ENCODE results near the gene TRMT5. TPM values are rescaled to one million over a fixed set of nuclear protein-coding genes. Genes with fewer than 3 reads are reported as not detected.

TRMT5 gene
- total and polyA plus RNA-seq, 2 donors (not counting 3 experiments of a cell fraction or from before 2014, with no cell fraction given) = 2.4 to 12.6 TPM

DNA sequence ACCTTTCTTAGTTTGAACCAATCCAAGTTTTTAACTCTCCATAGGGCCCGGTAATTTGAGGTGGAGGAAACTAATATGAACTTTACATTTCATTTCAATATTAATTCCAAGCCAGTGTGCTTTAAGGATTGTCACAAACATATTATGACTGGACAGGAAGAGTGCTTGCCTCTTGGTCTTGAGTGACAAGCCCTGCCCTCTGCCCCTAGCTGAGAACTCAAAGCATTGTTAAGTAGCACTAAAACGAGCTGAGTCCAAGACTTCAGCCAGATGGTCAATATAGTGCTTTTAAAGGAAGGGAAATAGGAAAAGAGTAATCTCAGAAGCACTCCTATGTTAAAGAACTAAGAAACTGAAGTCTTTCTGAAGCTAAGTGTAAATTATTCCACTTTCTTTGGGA lies 17.1 kb downstream of the TRMT5 start:
- no peaks in the 10 kb centered on the region for H3K79me2 ChIP-seq (ENCODE audit: control insufficient read depth, insufficient read depth, low read length)
- H3K4me2 ChIP-seq (ENCODE audit: insufficient read depth, low read length) = peak overlapping the region; percentile 10
- H2AFZ ChIP-seq (ENCODE audit: low read depth, low read length) = no peak overlapping the region
- H3K27me3 ChIP-seq (ENCODE audit: control insufficient read depth in 2 of 2, insufficient read depth in 2 of 2, low read length in 2 of 2) = no peaks in the 10 kb centered on the region
- peak; percentile 56 for FAIRE-seq
- no peak overlapping the region for H3K4me3 ChIP-seq (replicated peaks in 1 of 3; ENCODE audit: insufficient read depth in 1 of 3, low read depth in 1 of 3, low read length in 3 of 3)
- intact Hi-C loops (cut with micrococcal nuclease) = no loop called here
- ChIA-PET CTCF (no interaction called here), POLR2A (no interaction called here)
- DNase-seq (ENCODE audit: low read depth, low spot score) = peak; percentile 81
- H3K27ac ChIP-seq (ENCODE audit: insufficient read depth, low read depth, low read length) = no peak overlapping the region
- BruUV-seq (replicated peaks) = no TSS peak
- H3K9me3 ChIP-seq (replicated peaks; ENCODE audit: control insufficient read depth, insufficient read depth, low read length) = no peaks in the 10 kb centered on the region
- no peaks in the 10 kb centered on the region for H3K36me3 ChIP-seq (ENCODE audit: control insufficient read depth in 2 of 2, extremely low read depth in 1 of 2, insufficient read depth in 2 of 2, low read length in 2 of 2)
- TF ChIP-seq, protein P1, sequence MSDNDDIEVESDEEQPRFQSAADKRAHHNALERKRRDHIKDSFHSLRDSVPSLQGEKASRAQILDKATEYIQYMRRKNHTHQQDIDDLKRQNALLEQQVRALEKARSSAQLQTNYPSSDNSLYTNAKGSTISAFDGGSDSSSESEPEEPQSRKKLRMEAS (IDR thresholded peaks at IDR 0.05; ENCODE audit: insufficient read depth, insufficient read length) = no peak
- TF ChIP-seq MYC (IDR thresholded peaks at IDR 0.05; ENCODE audit: low read depth, low read length) (no peak), FOS (IDR thresholded peaks at IDR 0.05; ENCODE audit: borderline replicate concordance, insufficient read depth, low read length) (peak; percentile 12)
- no peaks in the 10 kb centered on the region for H3K9me1 ChIP-seq (replicated peaks; ENCODE audit: control insufficient read depth, extremely low read depth, insufficient read depth, low read length)
- H3K9ac ChIP-seq (replicated peaks; ENCODE audit: extremely low read depth, insufficient read depth, low read length) = no peak overlapping the region
- H3K4me1 ChIP-seq (ENCODE audit: control insufficient read depth, extremely low read depth, insufficient read depth, low read length) = peaks cover 13% of the 10 kb centered on the region
- dilution Hi-C loops (cut with MboI; ENCODE audit: extremely low pct_ligation_motif_present, low sequenced_read_pairs) = no loop called here
- no peaks in the 10 kb centered on the region for H4K20me1 ChIP-seq (replicated peaks; ENCODE audit: control insufficient read depth, extremely low read depth, insufficient read depth, low read length)

DNA sequence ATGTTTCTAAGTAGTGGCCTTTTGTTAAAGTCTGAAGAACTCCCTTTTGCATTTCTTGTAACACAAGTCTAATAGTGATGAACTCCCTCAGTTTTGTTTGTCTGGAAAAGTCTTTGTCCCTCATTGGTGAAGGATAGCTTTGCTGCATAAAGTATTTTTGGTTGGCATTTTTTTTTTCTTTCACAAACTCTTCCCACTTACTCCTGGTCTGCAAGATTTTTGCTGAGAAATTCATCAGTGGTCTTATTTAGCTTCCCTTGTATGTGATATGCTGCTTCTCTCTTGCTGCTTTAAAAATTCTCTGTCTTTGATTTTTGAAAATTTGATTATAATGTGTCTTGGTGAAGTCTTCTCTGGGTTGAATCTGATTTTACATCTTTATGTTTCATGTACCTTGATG lies 22.7 kb downstream of the TRMT5 start:
- DNase-seq (ENCODE audit: low read depth, low spot score) = no peak
- ChIA-PET CTCF (no interaction called here), POLR2A (no interaction called here)
- Histone ChIP-seq H3K9me3 (replicated peaks; ENCODE audit: control insufficient read depth, insufficient read depth, low read length) (no peaks in the 10 kb centered on the region), H4K20me1 (replicated peaks; ENCODE audit: control insufficient read depth, extremely low read depth, insufficient read depth, low read length) (no peaks in the 10 kb centered on the region), H3K4me1 (ENCODE audit: control insufficient read depth, extremely low read depth, insufficient read depth, low read length) (no peaks in the 10 kb centered on the region), H2AFZ (ENCODE audit: low read depth, low read length) (no peak overlapping the region), H3K79me2 (ENCODE audit: control insufficient read depth, insufficient read depth, low read length) (no peaks in the 10 kb centered on the region), H3K27ac (ENCODE audit: insufficient read depth, low read depth, low read length) (no peak overlapping the region), H3K9me1 (replicated peaks; ENCODE audit: control insufficient read depth, extremely low read depth, insufficient read depth, low read length) (no peaks in the 10 kb centered on the region), H3K4me2 (ENCODE audit: insufficient read depth, low read length) (no peak overlapping the region), H3K4me3 (replicated peaks in 1 of 3; ENCODE audit: insufficient read depth in 1 of 3, low read depth in 1 of 3, low read length in 3 of 3) (no peak overlapping the region), H3K9ac (replicated peaks; ENCODE audit: extremely low read depth, insufficient read depth, low read length) (no peak overlapping the region), H3K27me3 (ENCODE audit: control insufficient read depth in 2 of 2, insufficient read depth in 2 of 2, low read length in 2 of 2) (no peaks in the 10 kb centered on the region), H3K36me3 (ENCODE audit: control insufficient read depth in 2 of 2, extremely low read depth in 1 of 2, insufficient read depth in 2 of 2, low read length in 2 of 2) (no peaks in the 10 kb centered on the region)
- dilution Hi-C loops (cut with MboI; ENCODE audit: extremely low pct_ligation_motif_present, low sequenced_read_pairs) = no loop called here
- intact Hi-C loops (cut with micrococcal nuclease) = no loop called here
- no peak for TF ChIP-seq FOS (IDR thresholded peaks at IDR 0.05; ENCODE audit: borderline replicate concordance, insufficient read depth, low read length)
- no peak for TF ChIP-seq POLR2A (IDR thresholded peaks at IDR 0.05; ENCODE audit: low read depth, low read length)
- no peak for TF ChIP-seq JUN (IDR thresholded peaks at IDR 0.05; ENCODE audit: borderline replicate concordance, insufficient read depth, insufficient read length, low read depth)
- no peak for TF ChIP-seq POLR2AphosphoS5 (IDR thresholded peaks at IDR 0.05; ENCODE audit: insufficient read depth, low read depth, low read length)
- TF ChIP-seq, protein P2, sequence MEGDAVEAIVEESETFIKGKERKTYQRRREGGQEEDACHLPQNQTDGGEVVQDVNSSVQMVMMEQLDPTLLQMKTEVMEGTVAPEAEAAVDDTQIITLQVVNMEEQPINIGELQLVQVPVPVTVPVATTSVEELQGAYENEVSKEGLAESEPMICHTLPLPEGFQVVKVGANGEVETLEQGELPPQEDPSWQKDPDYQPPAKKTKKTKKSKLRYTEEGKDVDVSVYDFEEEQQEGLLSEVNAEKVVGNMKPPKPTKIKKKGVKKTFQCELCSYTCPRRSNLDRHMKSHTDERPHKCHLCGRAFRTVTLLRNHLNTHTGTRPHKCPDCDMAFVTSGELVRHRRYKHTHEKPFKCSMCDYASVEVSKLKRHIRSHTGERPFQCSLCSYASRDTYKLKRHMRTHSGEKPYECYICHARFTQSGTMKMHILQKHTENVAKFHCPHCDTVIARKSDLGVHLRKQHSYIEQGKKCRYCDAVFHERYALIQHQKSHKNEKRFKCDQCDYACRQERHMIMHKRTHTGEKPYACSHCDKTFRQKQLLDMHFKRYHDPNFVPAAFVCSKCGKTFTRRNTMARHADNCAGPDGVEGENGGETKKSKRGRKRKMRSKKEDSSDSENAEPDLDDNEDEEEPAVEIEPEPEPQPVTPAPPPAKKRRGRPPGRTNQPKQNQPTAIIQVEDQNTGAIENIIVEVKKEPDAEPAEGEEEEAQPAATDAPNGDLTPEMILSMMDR (IDR thresholded peaks at IDR 0.05; ENCODE audit: extremely low read depth in 1 of 2, insufficient read depth in 1 of 2, low read depth in 1 of 2, low read length in 2 of 2) = no peak
- no peak for TF ChIP-seq MYC (IDR thresholded peaks at IDR 0.05; ENCODE audit: low read depth, low read length)
- no peak for TF ChIP-seq GATA2 (IDR thresholded peaks at IDR 0.05; ENCODE audit: insufficient read depth, insufficient read length, low read depth, low read length)
- TF ChIP-seq EZH2 (IDR thresholded peaks at IDR 0.05; ENCODE audit: borderline replicate concordance, low read depth, low read length, severe bottlenecking) = no peak
- TF ChIP-seq, protein P1 (IDR thresholded peaks at IDR 0.05; ENCODE audit: insufficient read depth, insufficient read length) = no peak
- no peak for FAIRE-seq
- BruUV-seq (replicated peaks) = no TSS peak

Data from endothelial cell of umbilical vein (primary cell).